Suprapubic skin (tissue), 4 donors: ENCODE data around the gene CYP2W1. TPM values are rescaled to one million over a fixed set of nuclear protein-coding genes. Genes with fewer than 3 reads are reported as not detected.

Source experiments
- DNase-seq, 2 donors: peaks; one replicate each; pipeline ENCODE4 v3.0.0-alpha.2; 2019; ENCODE audit warnings: low spot score in 2 of 2
- H3K27ac ChIP-seq: fragments of 200-600 bp; sonication (generic); one replicate; pipeline ENCODE4 v1.5.1; 2019
- H3K27me3 ChIP-seq: fragments of 200-600 bp; sonication (generic); one replicate; pipeline ENCODE4 v1.5.1; 2019
- H3K36me3 ChIP-seq: fragments of 200-600 bp; sonication (generic); one replicate; pipeline ENCODE4 v1.5.1; 2019
- H3K4me1 ChIP-seq: fragments of 200-600 bp; sonication (generic); one replicate; pipeline ENCODE4 v1.5.1; 2019
- H3K4me3 ChIP-seq: fragments of 200-600 bp; sonication (generic); one replicate; pipeline ENCODE4 v1.5.1; 2019; ENCODE audit warnings: mild to moderate bottlenecking
- H3K9me3 ChIP-seq: fragments of 200-600 bp; sonication (generic); one replicate; pipeline ENCODE4 v1.5.1; 2019
- CTCF ChIP-seq, 2 donors: fragments of 200-600 bp in 1 of 2; fragments of 450-650 bp in 1 of 2; sonication (generic) in 1 of 2; IDR thresholded peaks; one replicate each; pipeline ENCODE4 v1.5.1; 2016 to 2019; ENCODE audit warnings: antibody characterized with exemption in 2 of 2, mild to moderate bottlenecking in 1 of 2, moderate library complexity in 1 of 2
- EP300 ChIP-seq: sonication (generic); formaldehyde crosslinking; IDR thresholded peaks from one replicate; pipeline ENCODE4 v1.6.1; 2017; ENCODE audit warnings: antibody characterized with exemption
- POLR2A ChIP-seq, 2 donors: fragments of 450-650 bp; IDR thresholded peaks; one replicate each; pipeline ENCODE4 v1.6.1; 2017; ENCODE audit warnings: antibody characterized with exemption in 2 of 2, mild to moderate bottlenecking in 2 of 2, moderate library complexity in 2 of 2
- POLR2AphosphoS5 ChIP-seq, 3 donors: sonication (generic); formaldehyde crosslinking; IDR thresholded peaks; one replicate each; pipeline ENCODE4 v1.6.1; 2017; ENCODE audit warnings: antibody characterized with exemption in 3 of 3
- WGBS: methylation state at CpG from one replicate; pipeline ENCODE4 v1.1.5; 2018; 5-methylcytosine and 5-hydroxymethylcytosine counted together
- total RNA-seq, 4 donors: library from RNA; depleted of rRNA; stranded (reverse); fragments of >200 nt; gene quantifications; one replicate each; pipeline ENCODE4 v1.1.0, GENCODE V29; 2016

CYP2W1 gene
- total RNA-seq, 4 donors from 2014 or later = 13.3 to 20.8 (median 15.4) TPM

GRCh38 chr7:966291-967069, 16.5 kb upstream of the CYP2W1 start:
- no peaks in the 10 kb centered on the region for H3K9me3 ChIP-seq
- H3K36me3 ChIP-seq = peaks cover 45% of the 10 kb centered on the region
- H3K4me1 ChIP-seq = peaks cover 31% of the 10 kb centered on the region
- 86% methylated on average over 22 of the region's 22 CpGs for WGBS
- TF ChIP-seq POLR2AphosphoS5 (IDR thresholded peaks at IDR 0.05) = no peak
- no peak for TF ChIP-seq CTCF (IDR thresholded peaks at IDR 0.05)
- no peak for TF ChIP-seq POLR2A (IDR thresholded peaks at IDR 0.05)
- no peak for TF ChIP-seq EP300
- peaks cover 7% of the 10 kb centered on the region for H3K27me3 ChIP-seq
- no peak for DNase-seq
- no peak overlapping the region for H3K27ac ChIP-seq
- no peak overlapping the region for H3K4me3 ChIP-seq

- TF ChIP-seq POLR2AphosphoS5 (IDR thresholded peaks at IDR 0.05) (no peak), POLR2A (IDR thresholded peaks at IDR 0.05) (no peak), CTCF (IDR thresholded peaks at IDR 0.05) (no peak), EP300 (no peak)
- Histone ChIP-seq H3K9me3 (no peaks in the 10 kb centered on the region), H3K27ac (no peak overlapping the region), H3K27me3 (peaks cover 5% of the 10 kb centered on the region), H3K36me3 (peaks cover 56% of the 10 kb centered on the region), H3K4me1 (peaks cover 39% of the 10 kb centered on the region), H3K4me3 (no peak overlapping the region)
- DNase-seq = no peak
- WGBS = 92% methylated on average over 39 of the region's 39 CpGs
Observed at GRCh38 chr7:967361-968082, 15.5 kb upstream of the CYP2W1 start.

- peaks cover 62% of the 10 kb centered on the region for H3K36me3 ChIP-seq
- WGBS = 80% methylated on average over 11 of the region's 24 CpGs
Observed at GRCh38 chr7:968205-969105, 14.5 kb upstream of the CYP2W1 start.

GRCh38 chr7:969403-969802, 13.6 kb upstream of the CYP2W1 start:
- Histone ChIP-seq H3K4me1 (peaks cover 40% of the 10 kb centered on the region), H3K4me3 (no peak overlapping the region), H3K36me3 (peaks cover 62% of the 10 kb centered on the region), H3K27me3 (no peaks in the 10 kb centered on the region), H3K27ac (no peak overlapping the region), H3K9me3 (no peaks in the 10 kb centered on the region)
- DNase-seq = no peak
- 88% methylated on average over 10 of the region's 11 CpGs for WGBS
- TF ChIP-seq CTCF (IDR thresholded peaks at IDR 0.05) (no peak), POLR2AphosphoS5 (IDR thresholded peaks at IDR 0.05) (no peak), EP300 (no peak), POLR2A (IDR thresholded peaks at IDR 0.05) (no peak)

More at GRCh38 chr7:968205-969105, 14.5 kb upstream of the CYP2W1 start:
- Histone ChIP-seq H3K4me3 (no peak overlapping the region), H3K4me1 (peaks cover 40% of the 10 kb centered on the region), H3K9me3 (no peaks in the 10 kb centered on the region), H3K27ac (no peak overlapping the region), H3K27me3 (no peaks in the 10 kb centered on the region)
- TF ChIP-seq POLR2A (IDR thresholded peaks at IDR 0.05) (no peak), CTCF (IDR thresholded peaks at IDR 0.05) (no peak), POLR2AphosphoS5 (IDR thresholded peaks at IDR 0.05) (no peak), EP300 (no peak)
- DNase-seq = no peak
